H1 (cell line): ENCODE data around the gene TMEM204. TPM values are rescaled to one million over a fixed set of nuclear protein-coding genes. Genes with fewer than 3 reads are reported as not detected.

Experiments used
- CTCF ChIA-PET: fragments of 300-600 bp; sonication (Branson Sonifier 250); formaldehyde crosslinking; loops from one replicate; lab custom pipeline; 2021; ENCODE audit not compliant: partially characterized antibody; lab: Charles Lee
- POLR2A ChIA-PET: fragments of 300-600 bp; sonication (Branson Sonifier 250); formaldehyde crosslinking; loops from one replicate; lab custom pipeline; 2021; ENCODE audit warnings: inconsistent platforms; ENCODE audit not compliant: partially characterized antibody; lab: Charles Lee
- DNase-seq, 2 experiments: peaks; one replicate each; pipeline versions ENCODE4 v3.0.0 to v3.0.0-alpha.2; 2010 to 2022; ENCODE audit warnings: low spot score in 2 of 2, low read depth in 1 of 2, mixed read lengths in 1 of 2
- FAIRE-seq: peaks from 2 replicates; lab custom pipeline; 2011; peaks lifted over from hg19 to GRCh38; lab: Jason Lieb, UNC
- H2AFZ ChIP-seq: 2 replicates; pipeline ENCODE4 v1.8.1; 2012; ENCODE audit warnings: low read length, inconsistent platforms
- H2AK5ac ChIP-seq: 2 replicates; pipeline ENCODE4 v1.6.1; 2013; ENCODE audit warnings: low read depth, low read length
- H2BK120ac ChIP-seq: replicated peaks from 2 replicates; pipeline ENCODE3; 2013; ENCODE audit warnings: low read depth, low read length, inconsistent platforms
- H2BK12ac ChIP-seq: 2 replicates; pipeline ENCODE4 v1.6.1; 2013; ENCODE audit warnings: low read depth, low read length
- H2BK15ac ChIP-seq: 2 replicates; pipeline ENCODE4 v1.6.1; 2013; ENCODE audit warnings: low read length
- H2BK20ac ChIP-seq: 2 replicates; pipeline ENCODE4 v1.6.1; 2013; ENCODE audit warnings: low read length
- H2BK5ac ChIP-seq: 2 replicates; pipeline ENCODE4 v1.6.1; 2013; ENCODE audit warnings: low read depth, low read length
- H3K14ac ChIP-seq: 2 replicates; pipeline ENCODE4 v1.6.1; 2013; ENCODE audit warnings: inconsistent platforms; ENCODE audit not compliant: insufficient read length
- H3K18ac ChIP-seq: 2 replicates; pipeline ENCODE4 v1.6.1; 2013; ENCODE audit warnings: low read length; ENCODE audit errors: extremely low read depth
- H3K23ac ChIP-seq: 2 replicates; pipeline ENCODE4 v1.6.1; 2013; ENCODE audit warnings: inconsistent platforms; ENCODE audit not compliant: insufficient read length
- H3K23me2 ChIP-seq: 2 replicates; pipeline ENCODE4 v1.6.1; 2013; ENCODE audit warnings: low read depth, low read length
- H3K27ac ChIP-seq: 2 replicates; pipeline ENCODE4 v1.6.1; 2011; ENCODE audit warnings: low read depth, low read length, inconsistent platforms
- H3K27me3 ChIP-seq, 4 experiments: replicated peaks in 1 of 4; 1 replicate in 1 of 4; 2 replicates in 3 of 4; pipeline versions ENCODE4 v1.6.1 to v1.8.1; 2011 to 2013; ENCODE audit warnings: low read length in 3 of 4, mild to moderate bottlenecking in 3 of 4, inconsistent platforms in 2 of 4, mixed read lengths in 2 of 4, moderate library complexity in 1 of 4; ENCODE audit not compliant: control insufficient read depth in 3 of 4, insufficient read depth in 3 of 4; ENCODE audit errors: extremely low read depth in 1 of 4
- H3K36me3 ChIP-seq, 4 experiments: 2 replicates each; pipeline versions ENCODE4 v1.6.1 to v1.8.1; 2011 to 2013; ENCODE audit warnings: mild to moderate bottlenecking in 4 of 4, low read length in 3 of 4, moderate library complexity in 2 of 4, control low read depth in 1 of 4, inconsistent platforms in 1 of 4; ENCODE audit not compliant: insufficient read depth in 4 of 4, control insufficient read depth in 2 of 4
- H3K4ac ChIP-seq: replicated peaks from 2 replicates; pipeline ENCODE3; 2013; ENCODE audit warnings: low read length, low read depth, mixed read lengths, inconsistent platforms; ENCODE audit not compliant: insufficient read length
- H3K4me1 ChIP-seq, 4 experiments: replicated peaks in 1 of 4; 1 replicate in 1 of 4; 2 replicates in 3 of 4; pipeline versions ENCODE4 v1.6.1 to v1.8.1; 2011 to 2013; ENCODE audit warnings: low read length in 3 of 4, inconsistent platforms in 2 of 4, mixed read lengths in 1 of 4; ENCODE audit not compliant: insufficient read depth in 4 of 4, control insufficient read depth in 3 of 4
- H3K4me2 ChIP-seq, 2 experiments: 2 replicates each; pipeline versions ENCODE4 v1.6.1 to v1.8.1; 2011 to 2013; ENCODE audit warnings: low read depth in 2 of 2, low read length in 2 of 2, control low read depth in 1 of 2, inconsistent platforms in 1 of 2, mild to moderate bottlenecking in 1 of 2; ENCODE audit not compliant: insufficient read depth in 1 of 2
- H3K4me3 ChIP-seq, 4 experiments: fragments of 200-600, 300-600 bp in 1 of 4; sonication (generic), shearing (Covaris generic), sonication (Bioruptor Twin) in 1 of 4; 2 replicates each; pipeline versions ENCODE4 v1.5.1 to v1.8.1; 2011 to 2016; ENCODE audit warnings: low read length in 4 of 4, low read depth in 3 of 4, control low read depth in 2 of 4, inconsistent platforms in 2 of 4, mild to moderate bottlenecking in 2 of 4, mixed read lengths in 1 of 4, moderate library complexity in 1 of 4; ENCODE audit not compliant: insufficient read depth in 2 of 4; ENCODE audit errors: extremely low read depth in 1 of 4
- H3K56ac ChIP-seq: replicated peaks from 2 replicates; pipeline ENCODE3; 2013; ENCODE audit warnings: low read depth, mild to moderate bottlenecking, mixed read lengths, low read length, inconsistent platforms; ENCODE audit not compliant: insufficient read length
- H3K79me1 ChIP-seq: 2 replicates; pipeline ENCODE4 v1.6.1; 2013; ENCODE audit warnings: low read depth, low read length, control low read depth
- H3K79me2 ChIP-seq, 2 experiments: 2 replicates each; pipeline versions ENCODE4 v1.6.1 to v1.8.1; 2012 to 2013; ENCODE audit warnings: low read length in 2 of 2, mild to moderate bottlenecking in 2 of 2, inconsistent platforms in 1 of 2; ENCODE audit not compliant: insufficient read depth in 2 of 2, control insufficient read depth in 1 of 2
- H3K9ac ChIP-seq, 4 experiments: replicated peaks in 1 of 4; 1 replicate in 1 of 4; 2 replicates in 3 of 4; pipeline versions ENCODE4 v1.6.1 to v1.8.1; 2011 to 2013; ENCODE audit warnings: low read depth in 3 of 4, low read length in 3 of 4, control low read depth in 2 of 4, mild to moderate bottlenecking in 2 of 4, moderate library complexity in 2 of 4, inconsistent platforms in 1 of 4; ENCODE audit errors: extremely low read depth in 1 of 4
- H3K9me3 ChIP-seq, 2 experiments: 2 replicates each; pipeline versions ENCODE4 v1.6.1 to v1.8.1; 2012 to 2013; ENCODE audit warnings: mild to moderate bottlenecking in 2 of 2, moderate library complexity in 2 of 2, control low read depth in 1 of 2, inconsistent platforms in 1 of 2, low read depth in 1 of 2, low read length in 1 of 2, mixed read lengths in 1 of 2; ENCODE audit not compliant: insufficient read depth in 2 of 2
- H4K20me1 ChIP-seq, 2 experiments: replicated peaks in 1 of 2; 2 replicates each; pipeline versions ENCODE3 to v1.8.1; 2011 to 2013; ENCODE audit warnings: inconsistent platforms in 2 of 2, low read length in 2 of 2, mild to moderate bottlenecking in 1 of 2; ENCODE audit not compliant: insufficient read depth in 2 of 2, control insufficient read depth in 1 of 2
- H4K5ac ChIP-seq: 2 replicates; pipeline ENCODE4 v1.6.1; 2013; ENCODE audit warnings: low read length, low read depth, mixed read lengths, inconsistent platforms; ENCODE audit not compliant: insufficient read length
- H4K8ac ChIP-seq: 2 replicates; pipeline ENCODE4 v1.8.0; 2013; ENCODE audit warnings: mild to moderate bottlenecking, moderate library complexity, low read length, inconsistent platforms; ENCODE audit not compliant: insufficient read depth; ENCODE audit errors: extremely low read depth
- H4K91ac ChIP-seq: replicated peaks from 2 replicates; pipeline ENCODE3; 2013; ENCODE audit warnings: low read length, mixed read lengths, inconsistent platforms; ENCODE audit not compliant: insufficient read length
- CHD1 ChIP-seq: IDR thresholded peaks from 2 replicates; pipeline ENCODE4 v1.6.1; 2012; ENCODE audit warnings: low read depth, low read length, improper control_type of control experiment
- CHD2 ChIP-seq: IDR thresholded peaks from 2 replicates; pipeline ENCODE4 v1.6.1; 2012; ENCODE audit warnings: low read length, improper control_type of control experiment
- EZH2 ChIP-seq: fragments of 200-600 bp; sonication (generic); IDR thresholded peaks from 2 replicates; pipeline ENCODE4 v1.7.1; 2012; ENCODE audit warnings: low read depth, mild to moderate bottlenecking, moderate library complexity, low read length, inconsistent platforms; ENCODE audit not compliant: severe bottlenecking
- PHF8 ChIP-seq: fragments of 200-600 bp; sonication (generic); conservative IDR thresholded peaks from 2 replicates; pipeline ENCODE4 v1.7.1; 2012; ENCODE audit warnings: low read depth, mild to moderate bottlenecking, inconsistent platforms, low read length, moderate library complexity
- ZNF274 ChIP-seq: IDR thresholded peaks from 2 replicates; pipeline ENCODE4 v1.7.0; 2012; ENCODE audit warnings: low read length, borderline replicate concordance; ENCODE audit errors: extremely low read depth
- WGBS, 2 experiments: shearing (Covaris generic) in 1 of 2; methylation state at CpG; one replicate each; pipeline versions ENCODE4 v1.1.6 to v1.1.7; 2013 to 2015; ENCODE audit warnings: low lambda C conversion rate in 2 of 2, mixed read lengths in 2 of 2, inconsistent platforms in 1 of 2, low coverage in 1 of 2, missing lambda C conversion rate in 1 of 2; ENCODE audit not compliant: insufficient replicate concordance in 2 of 2, insufficient coverage in 1 of 2, insufficient read length in 1 of 2; ENCODE audit errors: extremely low coverage in 1 of 2, missing lambda C conversion rate in 1 of 2; 5-methylcytosine and 5-hydroxymethylcytosine counted together
- polyA plus RNA-seq, 7 experiments: library from polyadenylated mRNA; depleted of rRNA in 3 of 7; stranded (reverse) in 5 of 7; unstranded in 2 of 7; fragments of >200 nt in 5 of 7; fragments of 200-250 nt in 2 of 7; gene quantifications; 1 replicate in 5 of 7; 2 replicates in 1 of 7; 4 replicates in 1 of 7; pipeline versions ENCODE4 v1.2.1 to v1.2.3, GENCODE V29; 2011 to 2013; ENCODE audit warnings: missing spikeins in 2 of 7, mixed read lengths in 2 of 7
- total RNA-seq: library from RNA; stranded (reverse); fragmentation: NEBNext Ultra II Directional; extraction: Animal tissue kit (Norgen Biotek cat#: 25700); gene quantifications from 2 replicates; pipeline ENCODE4 v1.2.1, GENCODE V29; 2021
- TF ChIP-seq, protein P1 (sequence below): IDR thresholded peaks from 2 replicates; pipeline ENCODE4 v1.6.1; 2012; ENCODE audit warnings: inconsistent platforms
- TF ChIP-seq, protein P2 (sequence below): IDR thresholded peaks from 2 replicates; pipeline ENCODE4 v1.6.1; 2012; ENCODE audit warnings: low read length, inconsistent platforms
- TF ChIP-seq, protein P3 (sequence below), 3 experiments: IDR thresholded peaks; 1 replicate in 2 of 3; 2 replicates in 1 of 3; pipeline versions ENCODE4 v1.5.1 to v1.6.1; 2011; ENCODE audit warnings: low read length in 3 of 3, mild to moderate bottlenecking in 3 of 3, inconsistent platforms in 2 of 3, low read depth in 1 of 3, moderate library complexity in 1 of 3; ENCODE audit not compliant: insufficient read depth in 1 of 3; ENCODE audit errors: control extremely low read depth in 1 of 3

The TMEM204 gene
- total and polyA plus RNA-seq, 2 of the 8 experiments (the other 6 are each of a cell fraction or from before 2014, with no cell fraction given): not detected

DNA sequence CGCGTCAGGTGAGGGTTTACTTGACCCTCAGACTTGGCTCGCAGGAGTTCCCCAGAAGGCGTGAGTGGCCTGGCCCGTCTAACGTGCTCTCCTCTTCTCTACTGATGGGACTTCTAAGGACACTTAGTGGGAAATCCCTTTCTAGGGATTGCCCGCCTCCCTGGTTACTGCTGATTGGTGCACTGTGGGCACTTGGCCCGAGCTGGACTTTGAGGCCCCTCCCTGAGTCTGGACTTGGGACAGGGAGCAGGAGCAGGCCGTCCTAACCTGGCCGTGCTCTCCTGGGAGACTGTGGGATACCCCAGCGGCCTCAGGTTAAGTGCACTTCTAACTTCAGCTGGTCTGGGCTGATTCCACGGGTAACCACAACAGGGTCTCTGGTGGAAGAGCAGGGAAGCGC lies 63.7 kb downstream of the TMEM204 start:
- Histone ChIP-seq H3K23ac (no peak overlapping the region), H3K4ac (no peak overlapping the region), H3K4me2 (no peak overlapping the region), H3K9me3 (peaks cover 0 to 13% of the 10 kb centered on the region in 2 experiments; a peak in 1 of 4 replicates), H3K56ac (no peak overlapping the region), H4K5ac (no peak overlapping the region), H3K4me1 (no peaks in the 10 kb centered on the region), H2BK20ac (no peak overlapping the region), H3K4me3 (no peak overlapping the region), H3K79me1 (peaks cover 2% of the 10 kb centered on the region; the same call in 1 of the 2 replicates), H4K20me1 (peaks cover 0 to 3% of the 10 kb centered on the region in 2 experiments), H3K23me2 (no peaks in the 10 kb centered on the region), H4K8ac (no peak overlapping the region), H2AK5ac (no peak overlapping the region), H3K18ac (no peak overlapping the region), H2AFZ (no peak overlapping the region), H4K91ac (no peak overlapping the region), H2BK12ac (no peak overlapping the region), H2BK5ac (no peak overlapping the region), H2BK120ac (no peak overlapping the region), H3K79me2 (no peaks in the 10 kb centered on the region), H3K9ac (no peak overlapping the region), H3K27me3 (no peaks in the 10 kb centered on the region), H2BK15ac (no peak overlapping the region), H3K27ac (no peak overlapping the region), H3K14ac (no peak overlapping the region), H3K36me3 (peaks cover 2 to 10% (median 6%) of the 10 kb centered on the region in 4 experiments; a peak in 4 of 8 replicates)
- DNase-seq: no peak
- no peak for FAIRE-seq
- WGBS, 2 experiments: 92% methylated on average over 11 of the region's 13 CpGs; no CpG with 5 or more reads in 1 of the 2 experiments
- ChIA-PET CTCF (no interaction called here), POLR2A (interaction anchor here (1.3 to 1.5 kb wide), 2 partner anchors 8 to 126 kb away, joined by 3 read pairs; no protein-coding TSS in a partner anchor)
- TF ChIP-seq PHF8 (no peak), EZH2 (no peak), CHD2 (no peak), CHD1 (no peak), ZNF274 (no peak)
- TF ChIP-seq, protein P1, sequence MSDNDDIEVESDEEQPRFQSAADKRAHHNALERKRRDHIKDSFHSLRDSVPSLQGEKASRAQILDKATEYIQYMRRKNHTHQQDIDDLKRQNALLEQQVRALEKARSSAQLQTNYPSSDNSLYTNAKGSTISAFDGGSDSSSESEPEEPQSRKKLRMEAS: no peak
- TF ChIP-seq, protein P2, sequence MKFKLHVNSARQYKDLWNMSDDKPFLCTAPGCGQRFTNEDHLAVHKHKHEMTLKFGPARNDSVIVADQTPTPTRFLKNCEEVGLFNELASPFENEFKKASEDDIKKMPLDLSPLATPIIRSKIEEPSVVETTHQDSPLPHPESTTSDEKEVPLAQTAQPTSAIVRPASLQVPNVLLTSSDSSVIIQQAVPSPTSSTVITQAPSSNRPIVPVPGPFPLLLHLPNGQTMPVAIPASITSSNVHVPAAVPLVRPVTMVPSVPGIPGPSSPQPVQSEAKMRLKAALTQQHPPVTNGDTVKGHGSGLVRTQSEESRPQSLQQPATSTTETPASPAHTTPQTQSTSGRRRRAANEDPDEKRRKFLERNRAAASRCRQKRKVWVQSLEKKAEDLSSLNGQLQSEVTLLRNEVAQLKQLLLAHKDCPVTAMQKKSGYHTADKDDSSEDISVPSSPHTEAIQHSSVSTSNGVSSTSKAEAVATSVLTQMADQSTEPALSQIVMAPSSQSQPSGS: no peak
- TF ChIP-seq, protein P3, sequence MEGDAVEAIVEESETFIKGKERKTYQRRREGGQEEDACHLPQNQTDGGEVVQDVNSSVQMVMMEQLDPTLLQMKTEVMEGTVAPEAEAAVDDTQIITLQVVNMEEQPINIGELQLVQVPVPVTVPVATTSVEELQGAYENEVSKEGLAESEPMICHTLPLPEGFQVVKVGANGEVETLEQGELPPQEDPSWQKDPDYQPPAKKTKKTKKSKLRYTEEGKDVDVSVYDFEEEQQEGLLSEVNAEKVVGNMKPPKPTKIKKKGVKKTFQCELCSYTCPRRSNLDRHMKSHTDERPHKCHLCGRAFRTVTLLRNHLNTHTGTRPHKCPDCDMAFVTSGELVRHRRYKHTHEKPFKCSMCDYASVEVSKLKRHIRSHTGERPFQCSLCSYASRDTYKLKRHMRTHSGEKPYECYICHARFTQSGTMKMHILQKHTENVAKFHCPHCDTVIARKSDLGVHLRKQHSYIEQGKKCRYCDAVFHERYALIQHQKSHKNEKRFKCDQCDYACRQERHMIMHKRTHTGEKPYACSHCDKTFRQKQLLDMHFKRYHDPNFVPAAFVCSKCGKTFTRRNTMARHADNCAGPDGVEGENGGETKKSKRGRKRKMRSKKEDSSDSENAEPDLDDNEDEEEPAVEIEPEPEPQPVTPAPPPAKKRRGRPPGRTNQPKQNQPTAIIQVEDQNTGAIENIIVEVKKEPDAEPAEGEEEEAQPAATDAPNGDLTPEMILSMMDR (IDR thresholded peaks at IDR 0.05; ENCODE audit: control extremely low read depth in 1 of 3, insufficient read depth in 1 of 3, low read depth in 1 of 3, low read length in 3 of 3): no peak
